Activated CD4-positive, alpha-beta T cell treated with anti-CD3 and anti-CD28 coated beads, Interleukin-2, Interleukin-4, amounts not matched to agents 100 ng/mL and 50 ng/mL, durations not matched to agents 16 hours and 8 hours (primary cell): Measurements from ENCODE around the gene MBOAT2.
"Not testable (repeated sequence)": the region's sequence is repeated elsewhere in the genome, so short reads cannot be mapped to it uniquely, and the experiment has no call there.

Experiments
- DNase-seq: peaks from one replicate; pipeline ENCODE4 v3.0.0-alpha.2; 2020; ENCODE audit warnings: low spot score

Gene MBOAT2

DNA sequence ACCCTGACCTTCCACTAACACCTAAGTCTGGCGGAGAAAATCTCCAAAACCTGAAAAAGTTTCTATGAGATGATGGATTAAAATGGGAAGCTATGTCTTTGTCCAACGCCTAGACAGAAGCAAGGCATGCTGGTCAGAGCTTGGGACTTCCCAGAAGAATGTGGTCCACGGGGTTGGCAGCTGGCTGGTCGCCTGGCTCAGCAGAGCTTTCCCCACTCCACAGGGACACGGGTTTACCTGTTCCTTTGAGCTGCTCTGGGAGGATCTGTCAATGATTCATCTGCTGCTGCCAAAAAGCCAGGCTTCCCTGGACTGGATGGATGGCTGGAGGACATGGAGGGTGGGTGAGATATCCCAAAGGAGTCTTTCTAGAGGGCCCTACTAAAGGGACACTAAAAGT lies 10.8 kb downstream of the MBOAT2 start:
- no peak for DNase-seq

DNA sequence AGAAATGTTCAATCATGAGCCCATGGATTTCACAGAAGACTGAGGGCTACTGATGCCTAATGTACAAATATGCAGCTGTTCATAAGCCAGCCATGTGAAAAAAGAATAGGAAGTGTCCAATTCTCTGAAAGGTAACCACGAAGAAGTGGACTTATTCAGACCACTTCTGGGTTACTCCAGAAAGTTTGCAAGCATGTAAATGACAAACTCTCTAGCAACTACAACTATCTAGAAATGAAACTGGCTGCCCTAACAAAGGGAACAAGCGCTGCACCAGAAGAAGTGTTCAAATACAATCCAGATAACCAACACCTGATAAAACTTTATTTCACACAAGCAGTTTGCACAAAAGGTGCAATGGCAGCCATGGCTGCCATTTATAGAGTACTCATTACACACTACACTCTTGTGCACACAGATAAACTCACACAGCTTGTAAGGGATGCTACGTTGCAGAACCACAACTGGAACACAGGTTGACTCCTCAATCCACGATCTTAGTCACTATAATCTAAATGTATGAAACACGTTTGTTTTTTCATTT lies 13.9 kb downstream of the MBOAT2 start:
- DNase-seq, result no peak

DNA sequence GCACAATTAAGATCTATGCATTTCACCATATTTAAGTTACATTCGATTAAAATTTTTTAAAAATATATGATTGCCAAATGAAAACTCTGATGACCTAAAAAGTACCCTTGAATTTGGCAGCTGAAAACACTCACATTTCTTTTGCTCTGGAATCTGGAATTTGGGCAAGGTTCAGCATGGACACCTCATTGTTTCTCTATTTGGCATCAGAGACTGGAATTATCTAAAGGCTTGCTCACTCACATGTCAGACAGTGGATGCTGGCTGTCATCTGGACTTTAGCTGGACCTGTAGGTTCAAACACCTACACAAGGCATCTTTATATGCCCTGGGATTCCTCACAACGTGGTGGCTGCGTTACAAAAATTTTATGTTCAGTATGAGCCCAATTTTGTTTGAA lies 16.1 kb downstream of the MBOAT2 start:
- no peak for DNase-seq

DNA sequence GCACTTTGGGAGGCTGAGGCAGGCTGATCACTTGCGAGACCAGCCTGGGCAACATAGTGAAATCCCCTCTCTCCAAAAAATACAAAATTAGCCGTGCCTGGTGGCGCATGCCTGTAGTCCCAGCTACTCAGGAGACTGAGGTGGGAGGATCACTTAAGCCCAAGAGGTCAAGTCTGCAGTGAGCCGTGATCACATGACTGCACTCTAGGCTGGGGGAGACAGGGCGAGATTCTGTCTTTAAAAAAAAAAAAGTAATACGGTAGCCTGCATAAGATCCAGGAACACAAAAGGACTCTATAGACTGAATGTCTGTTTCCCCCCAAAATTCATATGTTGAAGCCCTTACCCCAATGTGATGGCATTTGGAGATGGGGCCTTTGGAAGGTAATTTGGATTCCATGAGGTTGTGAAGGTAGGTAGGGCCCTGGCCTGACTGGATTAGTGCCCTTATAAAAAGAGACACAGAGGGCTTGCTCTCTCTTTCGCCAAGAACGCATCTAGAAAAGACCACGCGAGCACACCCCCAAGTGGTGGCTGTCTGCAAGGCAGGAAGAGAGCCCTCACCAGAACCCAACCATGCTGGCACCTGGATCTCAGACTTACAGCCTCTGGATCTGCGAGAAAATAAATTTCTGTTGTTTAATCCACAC lies 17.0 kb downstream of the MBOAT2 start:
- peak; percentile 20 for DNase-seq

DNA sequence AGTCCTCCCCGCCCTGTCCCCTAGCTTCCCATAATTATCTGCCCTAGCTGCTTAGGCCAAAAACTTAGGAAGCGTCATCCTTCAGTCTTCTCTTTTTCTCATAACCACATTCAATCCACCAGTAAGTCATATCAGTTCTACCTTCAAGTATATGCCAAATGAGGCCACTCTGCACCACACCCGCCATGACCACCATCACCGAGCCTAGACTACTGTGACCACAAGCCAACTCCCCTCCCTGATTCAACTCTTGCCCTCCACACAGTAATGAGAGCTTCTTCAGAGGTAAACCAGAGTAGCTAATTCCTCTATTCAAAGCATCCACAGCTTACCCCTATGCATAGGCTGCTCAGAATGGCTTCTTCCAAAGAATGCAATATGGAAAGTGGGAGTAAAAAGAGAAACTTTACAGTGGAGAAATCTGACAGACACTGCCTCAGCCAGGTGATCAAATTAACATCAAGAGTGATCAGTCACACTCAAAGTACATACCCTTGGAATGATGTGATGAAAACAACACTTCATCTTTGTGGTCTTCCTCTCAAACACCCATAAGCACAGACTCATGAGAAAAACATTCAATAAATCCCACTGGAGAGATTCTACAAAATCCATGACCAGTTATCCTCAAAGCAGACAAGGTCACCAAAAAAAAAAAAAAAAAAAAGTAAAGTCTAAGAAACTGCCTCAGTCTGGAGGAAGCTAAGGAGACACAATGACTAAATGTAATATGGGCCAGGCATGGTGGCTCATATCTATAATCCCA lies 17.7 kb downstream of the MBOAT2 start:
- DNase-seq, result no peak

DNA sequence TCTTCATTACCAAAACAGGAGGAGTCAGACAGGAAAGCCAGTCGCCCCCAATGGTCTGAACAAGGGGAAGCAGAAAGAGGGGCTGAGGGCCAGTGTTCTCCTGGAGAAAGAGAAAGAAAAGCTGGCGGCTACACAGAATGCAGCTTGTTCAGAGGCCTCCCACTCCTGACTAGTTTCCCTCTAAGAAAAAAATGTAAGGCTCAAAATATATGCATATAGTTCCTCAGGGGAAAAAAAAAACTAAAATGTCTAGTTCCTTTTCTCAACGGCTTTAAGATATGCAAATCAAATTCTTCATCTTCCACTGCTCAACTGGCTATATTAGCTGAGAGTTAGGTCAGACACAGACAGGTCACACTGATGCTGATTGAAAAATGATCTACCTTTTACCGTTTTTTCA lies 18.6 kb downstream of the MBOAT2 start:
- no peak for DNase-seq

DNA sequence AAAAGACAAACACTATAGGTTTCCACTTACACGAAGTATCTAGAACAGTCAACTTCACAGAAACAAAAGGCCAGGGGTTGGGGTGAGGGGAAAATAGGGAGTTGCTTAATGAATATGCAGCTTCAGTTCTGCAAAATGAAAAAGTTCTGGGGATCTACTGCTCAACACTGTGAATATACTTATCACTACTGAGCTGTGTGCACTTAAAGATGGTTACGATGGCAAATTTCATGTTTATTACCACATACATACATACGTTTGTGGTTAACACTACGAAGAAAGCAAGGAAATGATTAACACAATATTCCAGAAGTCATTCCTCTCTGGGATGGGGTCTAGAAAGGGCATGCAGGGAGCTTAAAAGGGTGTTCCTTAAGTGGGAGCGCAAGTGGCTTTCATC lies 19.3 kb downstream of the MBOAT2 start:
- DNase-seq, result no peak

DNA sequence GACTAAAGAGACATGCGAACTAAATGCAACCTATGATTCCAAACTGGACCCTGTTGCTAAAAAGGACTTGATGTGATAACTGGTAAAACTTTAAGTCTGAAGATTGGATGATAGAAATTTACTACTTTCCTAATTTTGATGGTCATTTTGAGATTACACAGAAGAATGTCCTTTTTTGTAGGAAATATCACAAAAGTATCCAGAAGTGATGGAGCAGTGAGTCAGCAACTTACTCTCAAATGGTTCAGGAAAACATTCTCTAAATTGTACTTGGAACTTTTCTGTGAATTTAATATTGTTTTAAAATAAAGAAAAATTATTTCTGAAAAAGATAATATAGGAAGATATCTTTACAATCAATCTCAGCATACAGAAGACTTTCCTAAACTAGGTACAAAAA lies 19.9 kb downstream of the MBOAT2 start:
- DNase-seq, result no peak

DNA sequence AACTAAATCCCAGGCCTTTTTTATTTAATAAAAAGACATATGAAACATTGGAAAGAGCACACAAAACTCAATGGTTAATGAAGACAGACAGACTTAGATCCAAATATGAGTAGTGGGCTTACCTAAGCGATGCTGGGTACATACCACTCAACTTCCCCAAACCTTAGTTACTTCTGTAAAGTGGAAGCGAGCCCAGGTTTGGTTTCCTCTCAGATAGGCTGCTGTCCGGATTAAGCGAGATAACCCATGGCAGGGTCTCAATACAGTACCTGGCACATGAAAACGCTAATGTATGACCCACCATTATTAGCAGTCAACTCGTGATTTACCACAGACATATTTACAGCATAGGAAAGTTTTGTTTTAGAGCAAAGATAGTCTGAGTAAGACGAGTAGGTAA lies 21.6 kb downstream of the MBOAT2 start:
- no peak for DNase-seq

DNA sequence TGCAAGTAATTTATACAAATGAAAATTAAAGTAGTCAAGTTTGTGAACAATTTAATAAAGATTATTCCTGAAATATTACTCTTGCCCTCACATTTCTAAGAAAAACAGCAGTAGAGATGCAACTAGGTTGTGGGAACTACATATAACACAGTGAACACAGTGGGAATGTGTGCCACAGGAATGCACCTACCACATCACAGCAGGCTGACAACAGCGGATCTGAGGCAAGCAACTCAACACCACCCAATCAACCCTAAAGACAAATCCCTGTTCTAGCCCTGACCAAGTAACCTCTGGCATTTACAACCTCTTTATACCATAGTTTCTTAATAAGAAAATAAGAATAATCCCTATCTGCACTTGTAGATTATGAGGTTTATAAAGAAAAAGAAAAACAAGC lies 23.4 kb downstream of the MBOAT2 start:
- no peak for DNase-seq

DNA sequence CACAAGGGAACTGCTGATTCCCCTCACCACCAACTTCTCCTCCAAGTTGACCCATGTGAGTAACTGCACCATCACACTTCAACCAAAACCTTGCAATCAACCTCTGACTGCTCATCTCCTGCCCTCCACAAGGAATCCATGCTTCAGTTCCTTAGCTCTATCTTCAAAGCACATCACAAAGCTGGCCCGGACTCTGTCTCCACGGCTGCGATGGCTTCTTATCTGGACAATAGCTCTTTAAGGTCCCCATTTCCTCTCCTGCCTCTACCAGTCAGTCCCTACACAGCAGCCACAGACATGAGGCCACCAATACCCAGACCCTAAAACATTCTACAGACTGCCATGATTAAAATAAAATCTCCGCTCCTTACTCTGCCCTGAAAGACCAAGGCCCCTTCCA lies 25.7 kb downstream of the MBOAT2 start:
- no peak for DNase-seq

DNA sequence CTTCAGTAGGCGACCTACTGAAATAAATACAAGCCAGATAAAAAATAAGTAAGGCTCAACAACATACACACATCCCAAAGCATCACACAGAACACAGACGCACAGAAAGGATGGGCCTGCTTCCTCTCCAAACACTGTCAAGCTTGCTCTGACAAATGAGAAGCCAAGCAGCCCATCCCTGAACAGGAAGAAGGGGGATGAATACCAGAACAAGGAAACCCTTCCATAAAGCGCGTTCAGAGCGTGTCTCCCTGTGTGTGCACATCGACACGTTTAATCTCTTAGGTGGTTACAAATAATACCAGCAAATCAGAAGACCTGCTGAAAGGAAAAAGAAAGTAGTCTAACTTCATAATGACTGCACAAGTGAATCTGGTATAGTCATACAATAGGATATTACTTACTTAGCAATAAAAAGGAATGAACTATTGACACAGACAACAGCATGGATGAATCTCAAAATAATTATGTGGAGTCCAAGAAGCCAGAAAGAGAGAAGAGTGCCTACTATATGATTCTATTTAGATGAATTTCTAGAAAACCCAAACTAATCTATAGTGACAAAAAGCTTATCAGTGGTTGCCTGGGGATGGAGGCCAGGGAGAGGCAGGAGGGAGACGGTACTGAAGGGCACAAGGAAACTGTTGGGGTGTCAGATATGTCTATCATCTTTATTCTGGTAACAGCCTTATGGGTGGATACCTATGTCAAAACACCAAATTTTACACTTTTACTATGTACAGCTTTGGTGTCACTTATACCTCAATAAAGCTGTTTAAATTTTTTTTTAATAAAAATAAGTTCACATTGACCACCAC lies 26.8 kb downstream of the MBOAT2 start:
- no peak for DNase-seq

DNA sequence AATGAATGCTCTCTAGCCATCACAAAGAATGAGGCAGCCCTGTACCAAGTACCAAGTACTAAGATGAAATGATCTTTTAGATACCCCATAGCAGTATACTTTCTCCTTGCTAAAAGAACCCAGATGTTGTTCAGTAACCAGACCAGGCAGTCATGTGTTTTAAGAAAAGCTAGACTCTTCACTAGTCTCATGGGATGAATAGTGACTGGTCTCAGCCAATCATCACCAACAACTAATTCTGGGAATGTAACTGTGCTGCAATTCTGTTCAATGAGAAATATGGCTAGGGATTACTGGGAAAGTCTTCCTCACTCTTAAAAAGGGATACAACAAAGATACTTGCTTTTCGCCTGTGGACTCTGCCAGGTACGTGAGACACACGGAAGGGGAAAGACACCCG lies 29.5 kb downstream of the MBOAT2 start:
- no peak for DNase-seq

DNA sequence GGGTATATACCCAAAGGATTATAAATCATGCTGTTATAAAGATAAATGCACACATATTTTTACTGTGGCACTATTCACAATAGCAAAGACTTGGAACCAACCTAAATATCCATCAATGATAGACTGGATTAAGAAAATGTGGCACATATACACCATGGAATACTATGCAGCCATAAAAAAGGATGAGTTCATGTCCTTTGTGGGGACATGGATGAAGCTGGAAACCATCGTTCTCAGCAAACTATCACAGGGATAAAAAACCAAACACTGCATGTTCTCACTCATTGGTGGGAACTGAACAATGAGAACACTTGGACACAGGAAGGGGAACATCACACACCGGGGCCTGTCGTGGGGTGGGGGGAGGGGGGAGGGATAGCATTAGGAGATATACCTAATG lies 30.5 kb downstream of the MBOAT2 start:
- not testable (repeated sequence) for DNase-seq

DNA sequence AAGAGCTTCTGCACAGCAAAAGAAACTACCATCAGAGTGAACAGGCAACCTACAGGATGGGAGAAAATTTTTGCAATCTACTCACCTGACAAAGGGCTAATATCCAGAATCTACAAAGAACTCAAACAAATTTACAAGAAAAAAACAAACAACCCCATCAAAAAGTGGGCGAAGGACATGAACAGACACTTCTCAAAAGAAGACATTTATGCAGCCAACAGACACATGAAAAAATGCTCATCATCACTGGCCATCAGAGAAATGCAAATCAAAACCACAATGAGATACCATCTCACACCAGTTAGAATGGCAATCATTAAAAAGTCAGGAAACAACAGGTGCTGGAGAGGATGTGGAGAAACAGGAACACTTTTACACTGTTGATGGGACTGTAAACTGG lies 30.9 kb downstream of the MBOAT2 start:
- DNase-seq, result not testable (repeated sequence)

DNA sequence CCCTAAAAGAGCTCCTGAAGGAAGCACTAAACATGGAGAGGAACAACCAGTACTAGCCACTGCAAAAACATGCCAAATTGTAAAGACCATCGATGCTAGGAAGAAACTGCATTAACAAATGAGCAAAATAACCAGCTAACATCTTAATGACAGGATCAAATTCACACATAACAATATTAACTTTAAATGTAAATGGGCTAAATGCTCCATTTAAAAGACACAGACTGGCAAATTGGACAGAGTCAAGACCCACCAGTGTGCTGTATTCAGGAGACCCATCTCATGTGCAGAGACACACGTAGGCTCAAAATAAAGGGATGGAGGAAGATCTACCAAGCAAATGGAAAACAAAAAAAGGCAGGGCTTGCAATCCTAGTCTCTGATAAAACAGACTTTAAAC lies 34.1 kb downstream of the MBOAT2 start:
- not testable (repeated sequence) for DNase-seq

DNA sequence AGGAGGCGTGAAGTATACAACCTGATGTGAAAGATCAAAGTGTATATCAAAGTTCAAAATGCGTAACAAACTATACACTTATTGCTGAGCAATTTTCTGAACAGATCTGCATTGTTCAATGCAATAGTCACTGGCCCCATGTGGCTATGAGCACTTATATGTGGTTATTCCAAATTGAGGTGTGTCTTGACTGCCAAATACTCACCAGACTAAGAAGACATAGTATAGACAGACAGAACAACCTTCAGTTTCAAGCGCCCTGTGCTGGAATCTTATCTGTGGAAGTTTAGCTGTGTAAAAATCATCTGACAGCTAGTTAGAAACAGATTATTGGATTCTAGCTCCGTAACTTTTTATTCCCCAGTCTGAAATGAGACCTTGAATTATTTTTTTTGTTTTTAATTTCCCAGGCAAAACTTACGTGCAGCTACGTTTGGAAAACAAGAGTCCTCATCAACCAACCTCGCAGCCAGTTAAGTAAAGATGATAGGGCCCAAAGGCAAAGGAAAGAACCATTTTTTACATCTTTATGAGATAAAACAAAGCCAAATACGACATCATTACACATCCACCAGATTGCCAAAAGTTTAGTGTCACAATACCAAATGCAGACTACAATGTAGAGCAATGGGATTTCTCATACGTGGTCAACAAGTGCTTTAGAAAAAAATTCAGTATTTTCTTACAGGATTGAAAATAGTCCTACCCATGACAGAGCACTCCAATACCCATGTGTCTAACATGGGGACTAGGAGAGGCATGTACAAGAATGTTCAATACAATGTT lies 37.2 kb downstream of the MBOAT2 start:
- DNase-seq, result no peak

DNA sequence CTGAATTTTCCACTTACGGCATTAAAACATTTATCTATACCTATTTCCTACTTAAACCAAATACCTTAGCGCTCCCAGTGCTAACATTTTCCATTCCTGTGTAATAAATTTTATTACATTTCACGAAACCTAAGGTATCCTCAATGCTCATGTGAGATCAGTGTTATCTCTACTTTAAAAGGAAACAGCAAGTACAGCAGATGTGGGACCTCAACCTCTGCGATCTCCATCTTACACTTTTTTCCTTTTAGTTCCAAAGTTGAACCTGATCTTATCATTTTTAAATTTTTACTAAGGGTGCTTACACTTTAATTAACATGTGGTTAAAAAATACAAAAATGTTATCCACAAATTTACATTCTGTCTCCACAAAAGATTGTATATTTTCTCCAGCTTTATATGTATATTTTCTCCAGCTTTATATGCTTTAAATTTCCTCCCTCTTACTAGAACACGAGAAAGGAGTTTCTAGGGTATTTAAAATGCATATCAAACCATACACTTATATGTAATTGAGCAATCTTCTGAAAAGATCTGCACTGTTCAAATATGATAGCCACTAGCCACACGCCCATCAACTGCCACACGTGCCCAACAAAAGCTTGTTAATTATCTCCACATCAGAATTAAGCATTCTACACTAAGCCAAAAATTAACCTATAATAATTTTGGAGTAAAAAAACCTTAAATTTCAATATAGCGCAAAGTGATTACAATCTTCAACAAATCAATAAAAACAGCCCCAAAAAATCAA lies 38.1 kb downstream of the MBOAT2 start:
- DNase-seq, result no peak

DNA sequence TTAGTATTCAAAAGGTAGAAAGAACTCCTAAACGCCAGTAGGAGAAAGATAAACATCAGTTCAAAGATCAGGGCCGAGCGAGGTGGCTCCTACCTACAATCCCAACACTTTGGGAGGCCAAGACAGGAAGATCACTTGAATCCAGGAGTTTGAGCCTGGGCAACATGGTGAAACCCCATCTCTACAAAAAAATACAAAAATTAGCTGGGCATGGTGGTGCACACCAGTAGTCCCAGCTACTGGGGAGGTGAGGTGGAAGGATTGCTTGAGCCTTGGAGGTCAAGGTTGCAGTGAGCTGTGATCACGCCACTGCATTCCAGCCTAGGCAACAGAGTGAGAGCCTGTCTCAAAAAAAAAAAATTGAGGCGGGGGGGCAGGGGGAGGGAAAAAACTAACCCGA lies 40.6 kb downstream of the MBOAT2 start:
- DNase-seq, result no peak

DNA sequence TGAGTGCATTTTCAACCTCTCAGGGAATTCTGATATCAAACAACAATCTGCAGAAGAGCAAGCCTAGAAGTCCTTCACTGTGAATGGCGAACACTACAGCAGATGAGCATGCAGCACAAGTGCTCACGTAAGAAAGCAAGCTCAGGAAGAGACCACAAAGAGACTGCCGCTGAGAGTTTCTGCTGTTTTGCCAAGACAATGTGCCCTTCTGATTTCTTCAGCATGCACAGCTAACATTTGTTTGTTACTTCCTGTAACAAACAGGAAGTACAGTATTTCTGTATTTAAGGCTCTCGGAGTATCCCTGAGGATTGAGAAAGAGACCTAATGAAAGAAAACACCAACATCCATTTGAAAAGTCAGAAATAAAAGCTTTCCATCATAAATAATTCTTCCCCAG lies 45.9 kb downstream of the MBOAT2 start:
- no peak for DNase-seq

DNA sequence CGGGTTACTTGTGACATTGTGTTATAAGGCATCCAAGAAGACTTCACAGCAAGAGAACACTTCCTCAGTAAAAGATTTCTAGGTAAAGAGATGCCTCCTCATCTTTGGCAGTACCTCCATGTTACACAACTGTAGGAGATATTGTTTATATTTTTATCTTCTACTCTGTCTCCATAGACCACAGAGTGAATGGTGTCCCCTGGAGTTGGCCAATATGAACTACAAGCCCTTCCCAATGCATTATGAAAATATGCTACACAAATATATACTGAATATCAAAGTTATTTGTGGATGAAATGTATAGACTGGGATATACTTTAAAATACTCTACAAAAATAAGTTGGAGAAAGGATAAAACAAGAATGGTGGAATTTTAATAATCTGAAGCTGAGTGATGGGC lies 46.7 kb downstream of the MBOAT2 start:
- DNase-seq, result no peak
